Colonic mucosa (tissue), 4 donors: Measurements from ENCODE around the gene CLDN1. TPM values are rescaled to one million over a fixed set of nuclear protein-coding genes. Genes with fewer than 3 reads are reported as not detected.

Experiments
- DNase-seq: peaks from one replicate; pipeline ENCODE4 v3.0.0-alpha.2; 2020
- H3K27ac ChIP-seq: fragments of 200-600 bp; one replicate; pipeline ENCODE4 v1.8.0; 2021
- H3K27me3 ChIP-seq: fragments of 200-600 bp; one replicate; pipeline ENCODE4 v1.8.0; 2021
- H3K36me3 ChIP-seq: fragments of 200-600 bp; one replicate; pipeline ENCODE4 v1.8.0; 2021
- H3K4me1 ChIP-seq: fragments of 200-600 bp; one replicate; pipeline ENCODE4 v1.8.0; 2021; ENCODE audit warnings: mild to moderate bottlenecking
- H3K4me3 ChIP-seq: fragments of 200-600 bp; one replicate; pipeline ENCODE4 v1.8.0; 2021
- H3K9ac ChIP-seq, 2 donors: one replicate each; pipeline ENCODE4 v1.7.0; 2013; ENCODE audit warnings: control low read depth in 2 of 2, low read depth in 2 of 2, low read length in 2 of 2
- H3K9me3 ChIP-seq: fragments of 200-600 bp; one replicate; pipeline ENCODE4 v1.8.0; 2021
- intact Hi-C: fragments of 100-400 bp; cut with DNase I; formaldehyde crosslinking; loops from one replicate; pipeline ENCODE4 v1.14.1; 2022
- total RNA-seq, 2 donors: library from RNA; stranded (reverse); fragmentation: NEBNext Ultra II Directional in 1 of 2; extraction: Animal tissue kit (Norgen Biotek cat#: 25700) in 1 of 2; gene quantifications; one replicate each; pipeline ENCODE4 v1.2.1, GENCODE V29; 2021
- TF ChIP-seq, protein P1 (sequence below): fragments of 200-600 bp; IDR thresholded peaks from one replicate; pipeline ENCODE4 v1.8.0; 2022; ENCODE audit warnings: antibody characterized with exemption, mild to moderate bottlenecking
- donor health status: healthy.
- donor health status: DM: no; HTN: no; CAD: no.
- donor health status: DM: no; HTN: no; CAD: no.

The CLDN1 gene
- total RNA-seq, 2 donors from 2014 or later = 2.2 to 2.4 TPM

DNA sequence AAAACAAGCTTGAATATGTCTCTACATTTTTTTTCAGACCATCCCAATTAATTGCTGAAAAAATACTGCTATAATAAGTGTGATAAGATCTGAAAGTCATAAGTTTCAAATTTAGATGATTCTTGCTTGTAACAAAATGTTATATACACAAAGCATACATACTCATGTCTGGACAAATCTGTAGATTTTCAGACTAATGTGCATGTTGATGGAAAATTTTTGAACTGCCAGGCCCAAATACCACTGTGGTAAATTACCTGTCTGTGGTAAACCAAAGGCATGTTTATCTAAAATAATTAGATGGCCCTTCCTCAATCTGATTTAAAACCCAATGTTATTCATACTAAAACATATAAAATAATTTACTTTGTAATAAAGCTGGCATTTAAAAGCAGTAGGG, 34.0 kb upstream of the CLDN1 start:
- no peak for DNase-seq
- H3K27me3 ChIP-seq = no peaks in the 10 kb centered on the region
- H3K4me3 ChIP-seq = no peak overlapping the region
- intact Hi-C loops = no loop called here
- H3K9ac ChIP-seq = no peak overlapping the region
- H3K27ac ChIP-seq = no peak overlapping the region
- H3K4me1 ChIP-seq = no peaks in the 10 kb centered on the region
- TF ChIP-seq, protein P1, sequence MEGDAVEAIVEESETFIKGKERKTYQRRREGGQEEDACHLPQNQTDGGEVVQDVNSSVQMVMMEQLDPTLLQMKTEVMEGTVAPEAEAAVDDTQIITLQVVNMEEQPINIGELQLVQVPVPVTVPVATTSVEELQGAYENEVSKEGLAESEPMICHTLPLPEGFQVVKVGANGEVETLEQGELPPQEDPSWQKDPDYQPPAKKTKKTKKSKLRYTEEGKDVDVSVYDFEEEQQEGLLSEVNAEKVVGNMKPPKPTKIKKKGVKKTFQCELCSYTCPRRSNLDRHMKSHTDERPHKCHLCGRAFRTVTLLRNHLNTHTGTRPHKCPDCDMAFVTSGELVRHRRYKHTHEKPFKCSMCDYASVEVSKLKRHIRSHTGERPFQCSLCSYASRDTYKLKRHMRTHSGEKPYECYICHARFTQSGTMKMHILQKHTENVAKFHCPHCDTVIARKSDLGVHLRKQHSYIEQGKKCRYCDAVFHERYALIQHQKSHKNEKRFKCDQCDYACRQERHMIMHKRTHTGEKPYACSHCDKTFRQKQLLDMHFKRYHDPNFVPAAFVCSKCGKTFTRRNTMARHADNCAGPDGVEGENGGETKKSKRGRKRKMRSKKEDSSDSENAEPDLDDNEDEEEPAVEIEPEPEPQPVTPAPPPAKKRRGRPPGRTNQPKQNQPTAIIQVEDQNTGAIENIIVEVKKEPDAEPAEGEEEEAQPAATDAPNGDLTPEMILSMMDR = no peak
- H3K9me3 ChIP-seq = no peaks in the 10 kb centered on the region
- no peaks in the 10 kb centered on the region for H3K36me3 ChIP-seq

DNA sequence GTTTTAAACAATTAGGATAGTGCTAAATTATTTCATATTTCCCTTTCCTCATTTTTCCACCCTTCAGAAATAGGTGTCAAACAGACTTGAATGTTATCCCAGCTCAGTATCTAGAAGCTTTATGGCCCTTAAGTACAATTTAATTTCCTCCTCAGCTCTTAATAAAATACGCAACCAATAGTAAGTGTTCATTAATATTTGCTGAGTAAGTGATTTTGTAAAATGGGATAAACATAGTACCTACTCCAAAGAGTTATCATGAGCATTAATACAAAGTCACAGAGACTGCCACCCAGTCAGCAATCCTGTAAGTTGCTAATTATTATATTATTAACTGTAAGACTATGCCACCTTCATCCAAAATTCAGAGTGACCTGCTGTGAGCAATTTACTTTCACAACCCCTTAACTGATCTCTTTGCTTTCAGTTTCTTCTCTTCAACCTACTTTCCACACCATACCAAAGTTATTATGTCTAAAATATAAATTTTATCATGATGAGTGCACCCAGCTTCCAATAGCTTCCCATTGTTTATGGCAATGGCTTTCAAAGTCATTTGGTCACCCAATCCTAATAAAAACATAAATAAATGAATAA, 30.7 kb upstream of the CLDN1 start:
- Histone ChIP-seq H3K27ac (no peak overlapping the region), H3K4me1 (no peaks in the 10 kb centered on the region), H3K9me3 (no peaks in the 10 kb centered on the region), H3K9ac (no peak overlapping the region), H3K4me3 (no peak overlapping the region), H3K36me3 (no peaks in the 10 kb centered on the region), H3K27me3 (no peaks in the 10 kb centered on the region)
- no peak for DNase-seq
- TF ChIP-seq, protein P1 = no peak
- intact Hi-C loops = no loop called here

DNA sequence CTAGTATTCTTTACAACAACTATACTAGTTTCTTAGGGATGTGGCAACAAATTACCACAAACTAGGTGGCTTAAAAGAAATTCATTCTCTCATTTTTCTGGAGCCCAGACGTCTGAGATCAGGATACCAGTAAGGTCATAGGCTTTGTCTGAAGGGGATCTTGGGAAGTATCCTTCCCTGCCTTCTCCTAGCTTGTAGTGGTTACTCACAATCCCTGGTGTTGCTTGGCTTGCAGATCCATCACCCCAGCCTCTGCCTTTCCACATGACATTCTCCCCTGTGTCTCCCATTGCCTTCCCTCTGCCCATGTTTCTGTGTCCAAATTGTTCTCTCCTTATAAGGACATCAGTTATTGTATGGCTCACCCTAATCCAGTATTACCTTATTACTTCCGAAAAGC, 24.3 kb upstream of the CLDN1 start:
- Histone ChIP-seq H3K9me3 (no peaks in the 10 kb centered on the region), H3K9ac (no peak overlapping the region), H3K27me3 (no peaks in the 10 kb centered on the region), H3K4me1 (no peaks in the 10 kb centered on the region), H3K27ac (no peak overlapping the region), H3K36me3 (no peaks in the 10 kb centered on the region), H3K4me3 (no peak overlapping the region)
- DNase-seq = no peak
- intact Hi-C loops = no loop called here
- TF ChIP-seq, protein P1 = no peak

DNA sequence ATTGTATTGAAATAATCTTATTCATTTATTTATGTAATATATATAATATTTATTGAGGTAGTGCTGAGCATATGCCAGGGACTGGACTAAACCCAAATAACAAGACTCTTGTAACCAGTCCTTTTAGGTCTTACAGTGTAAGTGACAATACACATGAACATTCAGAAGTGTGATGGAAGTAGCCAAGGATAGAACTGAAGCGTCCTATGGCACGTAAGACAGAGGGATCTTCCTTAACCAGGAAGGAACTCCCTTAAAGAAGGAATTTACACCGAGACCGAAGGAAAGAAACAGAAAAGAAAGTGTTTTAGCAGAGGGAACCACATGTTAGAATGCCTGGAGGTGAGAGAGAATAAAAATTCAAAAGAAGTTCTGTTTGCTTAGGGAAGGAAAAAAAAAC, 23.6 kb upstream of the CLDN1 start:
- Histone ChIP-seq H3K27ac (peak overlapping the region; percentile 55), H3K4me3 (no peak overlapping the region), H3K9ac (no peak overlapping the region), H3K9me3 (no peaks in the 10 kb centered on the region), H3K4me1 (no peaks in the 10 kb centered on the region), H3K36me3 (no peaks in the 10 kb centered on the region), H3K27me3 (no peaks in the 10 kb centered on the region)
- no peak for DNase-seq
- intact Hi-C loops = no loop called here
- TF ChIP-seq, protein P1 = no peak

DNA sequence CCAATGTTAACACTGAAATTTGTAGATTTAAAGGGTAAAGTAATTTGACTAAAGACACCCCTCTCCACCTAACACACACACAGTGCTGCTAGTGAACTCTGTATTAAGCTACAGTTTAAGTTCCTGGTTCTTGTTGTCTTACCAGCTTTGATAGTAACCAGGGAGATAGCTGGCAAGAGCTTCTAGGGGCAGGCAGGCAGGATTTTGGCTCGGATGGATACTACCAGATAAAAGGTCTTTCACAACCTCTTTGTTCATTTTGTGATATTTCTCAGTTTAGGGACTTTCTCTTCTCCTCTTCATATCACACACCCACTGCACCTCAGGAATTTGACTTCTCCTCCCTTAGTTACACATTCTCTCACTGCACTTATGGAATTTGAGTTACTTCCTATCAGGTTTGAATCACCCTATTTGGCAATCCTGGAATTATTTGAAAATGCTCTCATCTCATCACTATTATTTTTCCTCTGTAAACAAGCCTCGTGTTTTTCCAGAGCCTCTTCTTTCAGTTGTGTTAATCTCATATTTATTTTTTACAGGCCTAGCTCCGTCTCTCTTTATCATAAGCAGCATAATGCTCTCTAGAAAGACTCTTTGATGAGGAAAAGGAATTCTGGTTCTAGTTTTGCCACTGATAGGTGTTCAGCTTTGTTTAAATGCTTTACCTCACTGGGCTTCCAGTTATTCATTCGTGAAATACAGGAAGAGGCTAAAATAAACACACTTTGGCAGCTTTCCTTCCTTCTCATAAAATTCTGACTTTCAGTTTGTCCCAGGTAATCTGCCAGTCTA, 23.0 kb upstream of the CLDN1 start:
- Histone ChIP-seq H3K36me3 (no peaks in the 10 kb centered on the region), H3K4me1 (no peaks in the 10 kb centered on the region), H3K9ac (peak overlapping the region in 1 of 2 donors; percentile 38), H3K27me3 (no peaks in the 10 kb centered on the region), H3K9me3 (no peaks in the 10 kb centered on the region), H3K27ac (peak overlapping the region; percentile 55), H3K4me3 (no peak overlapping the region)
- intact Hi-C loops = no loop called here
- no peak for DNase-seq
- TF ChIP-seq, protein P1 = no peak
